ENCODE results near the gene SYNDIG1. TPM values are rescaled to one million over a fixed set of nuclear protein-coding genes. Genes with fewer than 3 reads are reported as not detected.
A peak's percentile ranks its signal among the peaks of the same experiment; 100 is the strongest.

The SYNDIG1 gene
- total RNA-seq, 1 experiment from 2014 or later: 5.4 TPM

DNA sequence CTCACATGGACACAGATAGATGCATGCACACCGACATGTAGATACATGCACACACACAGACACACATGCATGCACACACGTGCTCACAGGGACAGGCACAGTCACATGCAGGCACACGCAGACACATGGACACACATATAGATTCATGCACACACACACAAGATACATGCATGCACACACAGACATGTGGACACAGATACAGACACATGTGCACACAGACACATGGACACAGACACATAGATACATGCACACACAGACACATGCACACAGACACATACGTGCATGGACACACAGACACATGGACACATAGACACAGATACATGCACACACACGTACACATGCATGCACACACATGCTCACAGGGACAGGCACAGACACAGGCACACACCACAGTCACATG, 19.8 kb downstream of the SYNDIG1 start:
- no peak overlapping the region for H3K4me3 Mint-ChIP-seq
- Histone ChIP-seq H3K14ac (ENCODE audit: insufficient read depth, low read length) (no peak overlapping the region), H3K18ac (ENCODE audit: insufficient read length, low read depth, low read length) (no peak overlapping the region)

More for the DNA sequence above, 19.8 kb downstream of the SYNDIG1 start:
- no CpG with 5 or more reads among the region's 5 CpGs for WGBS (ENCODE audit: extremely low coverage, insufficient read length, low lambda C conversion rate)
- no peaks in the 10 kb centered on the region for H4K20me1 ChIP-seq (ENCODE audit: control insufficient read depth, insufficient read depth, insufficient read length)
- H4K8ac ChIP-seq (replicated peaks; ENCODE audit: insufficient read length, low read depth, low read length): peak overlapping the region; percentile 50
- no peak overlapping the region for H3K4ac ChIP-seq (ENCODE audit: low read depth, low read length)
- Mint-ChIP-seq H3K27ac (no peak overlapping the region), H3K4me1 (peaks cover 41 to 63% of the 10 kb centered on the region in 2 experiments), H3K36me3 (ENCODE audit: insufficient read depth in 1 of 3, low read depth in 3 of 3) (peaks cover 1 to 20% (median 20%) of the 10 kb centered on the region in 3 experiments), H3K27me3 (ENCODE audit: low read depth) (peaks cover 1% of the 10 kb centered on the region; the same call in 1 of the 2 replicates), H3K9me3 (no peaks in the 10 kb centered on the region; a peak in 1 of 5 replicates)
- no peak overlapping the region for H4K91ac ChIP-seq (ENCODE audit: insufficient read length, low read depth, low read length)
- H3K23ac ChIP-seq (ENCODE audit: insufficient read length, low read depth, low read length): peak overlapping the region; percentile 21
- no peak overlapping the region for H2AK5ac ChIP-seq (ENCODE audit: insufficient read length, low read length)
- H3K27me3 ChIP-seq (ENCODE audit: insufficient read depth, low read length): no peaks in the 10 kb centered on the region
- no peak overlapping the region for H3K4me2 ChIP-seq (ENCODE audit: insufficient read depth, insufficient read length, low read length)
- H2BK5ac ChIP-seq (ENCODE audit: insufficient read length, low read length): peak overlapping the region; percentile 22
- DNase-seq: no peak
- H3K23me2 ChIP-seq (ENCODE audit: insufficient read length, low read depth, low read length, poor library complexity, severe bottlenecking): no peaks in the 10 kb centered on the region
- H2BK120ac ChIP-seq (ENCODE audit: low read depth, low read length, poor library complexity, severe bottlenecking): no peak overlapping the region
- H3K56ac ChIP-seq (ENCODE audit: insufficient read length, low read depth, low read length): no peak overlapping the region
- no peak overlapping the region for H3K9ac ChIP-seq (ENCODE audit: extremely low read depth, insufficient read length, low read length)
- peaks cover 14% of the 10 kb centered on the region for H3K4me1 ChIP-seq (ENCODE audit: insufficient read depth, low read length)
- H3T11ph ChIP-seq (ENCODE audit: low read length): no peak overlapping the region
- no peak overlapping the region for H2BK12ac ChIP-seq (ENCODE audit: insufficient read length, low read depth, low read length)
- H2BK20ac ChIP-seq (ENCODE audit: low read depth, low read length, poor library complexity, severe bottlenecking): no peak overlapping the region
- H2BK15ac ChIP-seq (ENCODE audit: low read depth, low read length): no peak overlapping the region
- no peaks in the 10 kb centered on the region for H3K9me3 ChIP-seq (ENCODE audit: control insufficient read depth, low read depth, low read length)
- TF ChIP-seq, protein P1, sequence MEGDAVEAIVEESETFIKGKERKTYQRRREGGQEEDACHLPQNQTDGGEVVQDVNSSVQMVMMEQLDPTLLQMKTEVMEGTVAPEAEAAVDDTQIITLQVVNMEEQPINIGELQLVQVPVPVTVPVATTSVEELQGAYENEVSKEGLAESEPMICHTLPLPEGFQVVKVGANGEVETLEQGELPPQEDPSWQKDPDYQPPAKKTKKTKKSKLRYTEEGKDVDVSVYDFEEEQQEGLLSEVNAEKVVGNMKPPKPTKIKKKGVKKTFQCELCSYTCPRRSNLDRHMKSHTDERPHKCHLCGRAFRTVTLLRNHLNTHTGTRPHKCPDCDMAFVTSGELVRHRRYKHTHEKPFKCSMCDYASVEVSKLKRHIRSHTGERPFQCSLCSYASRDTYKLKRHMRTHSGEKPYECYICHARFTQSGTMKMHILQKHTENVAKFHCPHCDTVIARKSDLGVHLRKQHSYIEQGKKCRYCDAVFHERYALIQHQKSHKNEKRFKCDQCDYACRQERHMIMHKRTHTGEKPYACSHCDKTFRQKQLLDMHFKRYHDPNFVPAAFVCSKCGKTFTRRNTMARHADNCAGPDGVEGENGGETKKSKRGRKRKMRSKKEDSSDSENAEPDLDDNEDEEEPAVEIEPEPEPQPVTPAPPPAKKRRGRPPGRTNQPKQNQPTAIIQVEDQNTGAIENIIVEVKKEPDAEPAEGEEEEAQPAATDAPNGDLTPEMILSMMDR (conservative IDR thresholded peaks at IDR 0.05): no peak
- H3K79me1 ChIP-seq (ENCODE audit: insufficient read depth, low read depth, low read length, poor library complexity, severe bottlenecking): no peaks in the 10 kb centered on the region
- H3K79me2 ChIP-seq (ENCODE audit: insufficient read depth, low read length): no peaks in the 10 kb centered on the region
- H4K5ac ChIP-seq (ENCODE audit: insufficient read length, low read depth, low read length): no peak overlapping the region
- H2AFZ ChIP-seq (ENCODE audit: low read length): no peak overlapping the region
- no peak overlapping the region for H3K27ac ChIP-seq (ENCODE audit: insufficient read length, low read depth, low read length)
